ENCODE data around the gene ZNF248.

Gene ZNF248

DNA sequence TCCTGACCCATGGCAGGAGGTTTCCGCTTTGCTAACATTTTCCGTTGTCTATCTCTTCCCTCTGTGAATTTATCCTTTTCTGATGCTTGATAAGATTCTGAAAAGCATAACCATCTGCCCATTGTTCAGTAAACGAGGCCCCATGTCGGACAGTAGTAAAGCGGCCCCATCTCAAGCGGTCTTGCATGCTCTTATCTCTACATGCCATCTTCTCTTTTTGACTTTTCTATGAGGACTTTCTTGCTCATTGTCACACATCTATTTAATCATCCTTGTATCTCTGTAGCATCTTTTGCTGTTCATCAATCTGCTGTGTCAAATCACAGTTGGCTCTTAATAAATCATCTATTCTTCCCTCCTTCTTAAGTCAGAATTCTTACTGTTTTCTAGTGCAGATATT is 37.6 kb downstream of the ZNF248 start:
- in situ Hi-C loops (cut with HindIII; ENCODE audit: low pct_ligation_motif_present, low sequenced_read_pairs): no loop called here
- no peak overlapping the region for H3K27ac ChIP-seq
- H3K4me3 ChIP-seq (ENCODE audit: low read depth, low read length): no peak overlapping the region
- no peaks in the 10 kb centered on the region for H3K36me3 ChIP-seq (replicated peaks)
- H3K27me3 ChIP-seq (replicated peaks): no peaks in the 10 kb centered on the region
- TF ChIP-seq, protein P1, sequence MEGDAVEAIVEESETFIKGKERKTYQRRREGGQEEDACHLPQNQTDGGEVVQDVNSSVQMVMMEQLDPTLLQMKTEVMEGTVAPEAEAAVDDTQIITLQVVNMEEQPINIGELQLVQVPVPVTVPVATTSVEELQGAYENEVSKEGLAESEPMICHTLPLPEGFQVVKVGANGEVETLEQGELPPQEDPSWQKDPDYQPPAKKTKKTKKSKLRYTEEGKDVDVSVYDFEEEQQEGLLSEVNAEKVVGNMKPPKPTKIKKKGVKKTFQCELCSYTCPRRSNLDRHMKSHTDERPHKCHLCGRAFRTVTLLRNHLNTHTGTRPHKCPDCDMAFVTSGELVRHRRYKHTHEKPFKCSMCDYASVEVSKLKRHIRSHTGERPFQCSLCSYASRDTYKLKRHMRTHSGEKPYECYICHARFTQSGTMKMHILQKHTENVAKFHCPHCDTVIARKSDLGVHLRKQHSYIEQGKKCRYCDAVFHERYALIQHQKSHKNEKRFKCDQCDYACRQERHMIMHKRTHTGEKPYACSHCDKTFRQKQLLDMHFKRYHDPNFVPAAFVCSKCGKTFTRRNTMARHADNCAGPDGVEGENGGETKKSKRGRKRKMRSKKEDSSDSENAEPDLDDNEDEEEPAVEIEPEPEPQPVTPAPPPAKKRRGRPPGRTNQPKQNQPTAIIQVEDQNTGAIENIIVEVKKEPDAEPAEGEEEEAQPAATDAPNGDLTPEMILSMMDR (IDR thresholded peaks at IDR 0.05; ENCODE audit: low read depth, low read length, missing control alignments): no peak
- no peak for DNase-seq

DNA sequence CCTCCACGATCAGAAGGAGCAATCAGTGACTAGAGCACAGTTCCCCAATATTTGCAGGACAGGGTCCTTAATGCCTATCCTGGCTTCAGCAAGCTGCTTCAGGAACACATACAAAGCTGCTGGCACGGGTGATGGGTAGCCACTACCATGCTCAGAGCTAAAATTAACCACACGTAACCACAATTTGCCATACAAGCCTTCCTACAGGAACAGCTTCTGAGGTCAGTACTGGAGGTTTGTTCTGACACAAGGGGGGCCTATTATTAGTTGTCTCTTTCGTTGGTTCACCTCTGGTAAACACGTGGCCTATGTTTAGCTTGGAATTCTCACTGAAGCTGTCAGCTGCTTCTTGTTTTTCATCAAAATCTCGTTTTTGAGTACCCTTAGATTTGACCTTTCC is 41.1 kb downstream of the ZNF248 start:
- DNase-seq: no peak
- in situ Hi-C loops (cut with HindIII; ENCODE audit: low pct_ligation_motif_present, low sequenced_read_pairs): no loop called here
- no peaks in the 10 kb centered on the region for H3K36me3 ChIP-seq (replicated peaks)
- no peak overlapping the region for H3K27ac ChIP-seq
- H3K4me3 ChIP-seq (ENCODE audit: low read depth, low read length): no peak overlapping the region
- TF ChIP-seq, protein P1 (IDR thresholded peaks at IDR 0.05; ENCODE audit: low read depth, low read length, missing control alignments): no peak
- no peaks in the 10 kb centered on the region for H3K27me3 ChIP-seq (replicated peaks)

DNA sequence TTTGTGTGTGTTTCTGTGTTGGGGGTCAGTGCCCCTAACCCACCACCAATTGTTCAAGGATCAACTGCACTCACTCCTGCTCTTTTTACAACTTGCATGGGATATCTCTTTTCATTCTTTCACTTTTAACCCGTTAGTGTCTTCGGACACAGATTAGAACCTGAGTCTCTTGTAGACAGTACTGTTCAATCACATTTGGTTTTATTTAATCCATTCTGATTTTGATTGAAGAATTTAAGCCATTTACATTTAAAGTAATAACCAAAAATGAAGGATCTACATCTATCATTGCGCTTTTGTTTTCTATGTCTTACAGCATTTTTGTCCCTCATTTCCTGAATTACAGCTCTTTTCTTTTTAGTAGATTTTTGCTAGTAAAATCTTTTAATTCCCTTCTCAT is 43.6 kb downstream of the ZNF248 start:
- TF ChIP-seq, protein P1 (IDR thresholded peaks at IDR 0.05; ENCODE audit: low read depth, low read length, missing control alignments): no peak
- no peak overlapping the region for H3K4me3 ChIP-seq (ENCODE audit: low read depth, low read length)
- DNase-seq: no peak
- no peaks in the 10 kb centered on the region for H3K27me3 ChIP-seq (replicated peaks)
- in situ Hi-C loops (cut with HindIII; ENCODE audit: low pct_ligation_motif_present, low sequenced_read_pairs): no loop called here
- H3K27ac ChIP-seq: no peak overlapping the region
- no peaks in the 10 kb centered on the region for H3K36me3 ChIP-seq (replicated peaks)

DNA sequence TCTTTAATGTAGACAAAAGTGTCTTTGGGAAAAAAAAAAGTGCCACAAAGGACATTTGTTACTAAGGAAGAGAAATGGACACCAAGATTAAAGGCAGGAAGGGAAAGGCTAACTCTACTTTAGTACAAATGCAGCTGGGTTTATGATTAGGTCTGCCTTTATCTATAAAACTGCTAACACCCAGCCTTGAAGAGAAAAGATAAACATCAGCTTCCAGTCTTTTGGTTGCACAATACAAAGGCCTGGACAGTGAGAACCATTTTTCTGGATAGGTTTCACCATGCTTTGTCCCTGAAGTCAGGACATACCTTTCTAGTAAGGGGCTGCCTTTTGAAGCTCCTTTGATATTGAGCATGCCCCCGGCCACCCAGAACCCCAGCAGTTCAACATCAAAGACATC is 45.1 kb downstream of the ZNF248 start:
- Histone ChIP-seq H3K27me3 (replicated peaks) (no peaks in the 10 kb centered on the region), H3K36me3 (replicated peaks) (no peaks in the 10 kb centered on the region), H3K4me3 (ENCODE audit: low read depth, low read length) (no peak overlapping the region), H3K27ac (no peak overlapping the region)
- in situ Hi-C loops (cut with HindIII; ENCODE audit: low pct_ligation_motif_present, low sequenced_read_pairs): no loop called here
- TF ChIP-seq, protein P1 (IDR thresholded peaks at IDR 0.05; ENCODE audit: low read depth, low read length, missing control alignments): no peak
- no peak for DNase-seq

DNA sequence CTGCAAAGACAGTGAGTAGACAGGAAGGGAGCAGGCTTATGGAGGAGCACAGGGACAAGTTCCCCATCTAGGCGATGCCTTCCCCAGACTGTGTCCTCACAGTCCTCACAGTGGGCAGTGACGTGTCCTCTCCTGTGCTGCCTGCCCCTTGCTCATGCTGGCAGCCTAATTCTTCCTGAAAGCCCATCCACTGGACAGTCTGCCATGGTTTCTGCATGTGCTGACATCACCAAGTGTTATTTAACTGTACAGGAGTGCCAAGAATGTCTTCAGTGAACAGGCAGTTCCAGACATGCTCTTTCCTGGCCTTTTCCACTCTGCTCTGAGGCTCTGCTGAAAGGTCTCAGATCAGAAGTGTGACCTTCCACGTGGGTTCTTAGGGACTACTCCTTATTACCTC is 54.1 kb downstream of the ZNF248 start:
- no peak for DNase-seq
- Histone ChIP-seq H3K4me3 (ENCODE audit: low read depth, low read length) (no peak overlapping the region), H3K27ac (no peak overlapping the region), H3K36me3 (replicated peaks) (no peaks in the 10 kb centered on the region), H3K27me3 (replicated peaks) (no peaks in the 10 kb centered on the region)
- in situ Hi-C loops (cut with HindIII; ENCODE audit: low pct_ligation_motif_present, low sequenced_read_pairs): no loop called here
- TF ChIP-seq, protein P1 (IDR thresholded peaks at IDR 0.05; ENCODE audit: low read depth, low read length, missing control alignments): no peak

DNA sequence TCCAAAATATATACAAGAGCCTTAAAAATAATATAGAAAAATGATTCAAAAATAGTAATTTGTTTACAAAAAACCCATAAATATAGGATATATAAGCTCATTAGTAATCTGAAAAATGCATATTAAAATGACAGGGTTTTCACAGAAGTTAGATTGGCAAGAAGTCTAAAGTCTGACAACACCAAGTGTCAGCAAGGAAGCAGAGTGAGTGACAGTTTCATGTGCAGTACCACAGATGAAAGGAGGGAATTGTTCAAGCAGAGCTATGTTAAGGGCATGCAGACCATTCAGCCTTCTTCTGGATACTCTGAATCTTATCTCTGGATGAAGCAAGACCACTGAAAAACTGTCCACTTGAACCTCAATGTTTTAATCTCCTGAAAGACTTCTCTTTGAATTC is 55.9 kb downstream of the ZNF248 start:
- in situ Hi-C loops (cut with HindIII; ENCODE audit: low pct_ligation_motif_present, low sequenced_read_pairs): no loop called here
- no peak overlapping the region for H3K4me3 ChIP-seq (ENCODE audit: low read depth, low read length)

More for the DNA sequence above, 55.9 kb downstream of the ZNF248 start:
- TF ChIP-seq, protein P1 (IDR thresholded peaks at IDR 0.05; ENCODE audit: low read depth, low read length, missing control alignments): no peak
- Histone ChIP-seq H3K27ac (no peak overlapping the region), H3K36me3 (replicated peaks) (no peaks in the 10 kb centered on the region), H3K27me3 (replicated peaks) (no peaks in the 10 kb centered on the region)
- no peak for DNase-seq
